K562 treated with DMSO at 1 percent for 48 hours (cell line): ENCODE results near the gene RIN2. TPM values are rescaled to one million over a fixed set of nuclear protein-coding genes. Genes with fewer than 3 reads are reported as not detected.

ENCODE experiments used
- total RNA-seq: library from RNA; unstranded; fragments of 300-600 nt; gene quantifications from 2 replicates; pipeline ENCODE4 v1.2.3, GENCODE V29; 2022; ENCODE audit warnings: low replicate concordance; ENCODE audit errors: extremely low read depth

The RIN2 gene, protein sequence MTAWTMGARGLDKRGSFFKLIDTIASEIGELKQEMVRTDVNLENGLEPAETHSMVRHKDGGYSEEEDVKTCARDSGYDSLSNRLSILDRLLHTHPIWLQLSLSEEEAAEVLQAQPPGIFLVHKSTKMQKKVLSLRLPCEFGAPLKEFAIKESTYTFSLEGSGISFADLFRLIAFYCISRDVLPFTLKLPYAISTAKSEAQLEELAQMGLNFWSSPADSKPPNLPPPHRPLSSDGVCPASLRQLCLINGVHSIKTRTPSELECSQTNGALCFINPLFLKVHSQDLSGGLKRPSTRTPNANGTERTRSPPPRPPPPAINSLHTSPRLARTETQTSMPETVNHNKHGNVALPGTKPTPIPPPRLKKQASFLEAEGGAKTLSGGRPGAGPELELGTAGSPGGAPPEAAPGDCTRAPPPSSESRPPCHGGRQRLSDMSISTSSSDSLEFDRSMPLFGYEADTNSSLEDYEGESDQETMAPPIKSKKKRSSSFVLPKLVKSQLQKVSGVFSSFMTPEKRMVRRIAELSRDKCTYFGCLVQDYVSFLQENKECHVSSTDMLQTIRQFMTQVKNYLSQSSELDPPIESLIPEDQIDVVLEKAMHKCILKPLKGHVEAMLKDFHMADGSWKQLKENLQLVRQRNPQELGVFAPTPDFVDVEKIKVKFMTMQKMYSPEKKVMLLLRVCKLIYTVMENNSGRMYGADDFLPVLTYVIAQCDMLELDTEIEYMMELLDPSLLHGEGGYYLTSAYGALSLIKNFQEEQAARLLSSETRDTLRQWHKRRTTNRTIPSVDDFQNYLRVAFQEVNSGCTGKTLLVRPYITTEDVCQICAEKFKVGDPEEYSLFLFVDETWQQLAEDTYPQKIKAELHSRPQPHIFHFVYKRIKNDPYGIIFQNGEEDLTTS
- not detected in 2 replicates for total RNA-seq

DNA sequence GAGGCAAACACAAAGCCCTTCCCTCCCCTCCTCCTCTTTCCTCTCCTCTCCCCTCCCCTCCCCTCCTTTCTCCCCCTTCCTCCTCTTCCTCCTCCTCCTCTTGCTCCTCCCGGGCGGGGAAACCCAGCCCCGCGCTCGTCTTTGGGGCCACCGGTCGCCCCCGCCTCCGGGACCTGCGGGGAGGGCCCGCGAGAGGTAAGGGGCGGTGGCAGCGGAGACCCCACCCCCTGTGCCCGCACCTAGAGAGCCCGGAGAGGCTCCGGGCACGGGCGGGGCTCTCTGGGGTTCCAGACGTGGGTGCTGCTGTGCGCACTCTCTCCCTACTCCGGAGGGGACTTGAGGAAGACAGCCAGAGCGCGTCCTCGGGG lies at the start of gene RIN2:
Gene RIN2 (plus strand): TSS at position 126 of the 368 bp plus-strand sequence. CDS start 131,344 bp downstream, outside the sequence.

